Measurements from ENCODE around the gene GALR3. TPM values are rescaled to one million over a fixed set of nuclear protein-coding genes. Genes with fewer than 3 reads are reported as not detected.
A peak's percentile ranks its signal among the peaks of the same experiment; 100 is the strongest.

The GALR3 gene
- total RNA-seq, 1 experiment from 2014 or later, result not detected

- no peak for DNase-seq (ENCODE audit: low read depth)
Observed at GRCh38 chr22:37803195-37803638, 20.0 kb upstream of the GALR3 start.

- no peak for DNase-seq (ENCODE audit: low read depth)
Observed at GRCh38 chr22:37803639-37804351, 19.4 kb upstream of the GALR3 start.

GRCh38 chr22:37804352-37804880, 18.8 kb upstream of the GALR3 start:
- DNase-seq (ENCODE audit: low read depth), result no peak

DNA sequence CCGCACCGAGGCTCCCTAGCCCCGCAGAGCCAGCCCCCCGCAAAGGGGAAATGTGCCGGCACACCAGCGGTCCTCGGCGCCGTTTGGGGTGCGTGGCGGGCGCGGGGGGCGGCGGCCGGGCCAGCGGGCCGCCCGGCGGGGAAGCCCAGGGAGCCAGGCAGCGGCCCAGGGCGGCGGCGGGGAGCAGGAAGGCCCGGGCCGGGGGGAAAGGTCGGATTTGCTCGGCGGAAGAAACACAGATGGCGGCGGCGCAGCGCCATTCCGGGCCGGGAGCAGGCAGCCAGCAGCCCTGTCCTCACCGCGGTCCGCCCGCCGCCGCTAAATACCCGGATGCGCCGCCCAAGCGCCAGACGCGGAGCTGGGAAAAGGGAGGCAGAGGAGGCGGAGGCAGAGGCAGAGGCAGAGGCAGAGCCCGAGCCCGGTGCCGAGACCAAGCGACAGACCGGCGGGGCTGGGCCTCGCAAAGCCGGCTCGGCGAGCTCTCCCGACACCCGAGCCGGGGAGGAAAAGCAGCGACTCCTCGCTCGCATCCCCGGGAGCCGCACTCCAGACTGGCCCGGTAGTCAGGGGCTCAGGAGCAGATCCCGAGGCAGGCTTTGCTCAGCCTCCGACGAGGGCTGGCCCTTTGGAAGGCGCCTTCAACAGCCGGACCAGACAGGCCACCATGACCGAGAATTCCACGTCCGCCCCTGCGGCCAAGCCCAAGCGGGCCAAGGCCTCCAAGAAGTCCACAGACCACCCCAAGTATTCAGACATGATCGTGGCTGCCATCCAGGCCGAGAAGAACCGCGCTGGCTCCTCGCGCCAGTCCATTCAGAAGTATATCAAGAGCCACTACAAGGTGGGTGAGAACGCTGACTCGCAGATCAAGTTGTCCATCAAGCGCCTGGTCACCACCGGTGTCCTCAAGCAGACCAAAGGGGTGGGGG, 18.0 kb upstream of the GALR3 start:
- DNase-seq (ENCODE audit: low read depth), result peak; percentile 73

DNA sequence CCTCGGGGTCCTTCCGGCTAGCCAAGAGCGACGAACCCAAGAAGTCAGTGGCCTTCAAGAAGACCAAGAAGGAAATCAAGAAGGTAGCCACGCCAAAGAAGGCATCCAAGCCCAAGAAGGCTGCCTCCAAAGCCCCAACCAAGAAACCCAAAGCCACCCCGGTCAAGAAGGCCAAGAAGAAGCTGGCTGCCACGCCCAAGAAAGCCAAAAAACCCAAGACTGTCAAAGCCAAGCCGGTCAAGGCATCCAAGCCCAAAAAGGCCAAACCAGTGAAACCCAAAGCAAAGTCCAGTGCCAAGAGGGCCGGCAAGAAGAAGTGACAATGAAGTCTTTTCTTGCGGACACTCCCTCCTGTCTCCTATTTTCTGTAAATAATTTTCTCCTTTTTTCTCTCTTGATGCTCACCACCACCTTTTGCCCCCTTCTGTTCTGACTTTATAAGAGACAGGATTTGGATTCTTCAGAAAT, 17.3 kb upstream of the GALR3 start:
- DNase-seq (ENCODE audit: low read depth), result no peak

DNA sequence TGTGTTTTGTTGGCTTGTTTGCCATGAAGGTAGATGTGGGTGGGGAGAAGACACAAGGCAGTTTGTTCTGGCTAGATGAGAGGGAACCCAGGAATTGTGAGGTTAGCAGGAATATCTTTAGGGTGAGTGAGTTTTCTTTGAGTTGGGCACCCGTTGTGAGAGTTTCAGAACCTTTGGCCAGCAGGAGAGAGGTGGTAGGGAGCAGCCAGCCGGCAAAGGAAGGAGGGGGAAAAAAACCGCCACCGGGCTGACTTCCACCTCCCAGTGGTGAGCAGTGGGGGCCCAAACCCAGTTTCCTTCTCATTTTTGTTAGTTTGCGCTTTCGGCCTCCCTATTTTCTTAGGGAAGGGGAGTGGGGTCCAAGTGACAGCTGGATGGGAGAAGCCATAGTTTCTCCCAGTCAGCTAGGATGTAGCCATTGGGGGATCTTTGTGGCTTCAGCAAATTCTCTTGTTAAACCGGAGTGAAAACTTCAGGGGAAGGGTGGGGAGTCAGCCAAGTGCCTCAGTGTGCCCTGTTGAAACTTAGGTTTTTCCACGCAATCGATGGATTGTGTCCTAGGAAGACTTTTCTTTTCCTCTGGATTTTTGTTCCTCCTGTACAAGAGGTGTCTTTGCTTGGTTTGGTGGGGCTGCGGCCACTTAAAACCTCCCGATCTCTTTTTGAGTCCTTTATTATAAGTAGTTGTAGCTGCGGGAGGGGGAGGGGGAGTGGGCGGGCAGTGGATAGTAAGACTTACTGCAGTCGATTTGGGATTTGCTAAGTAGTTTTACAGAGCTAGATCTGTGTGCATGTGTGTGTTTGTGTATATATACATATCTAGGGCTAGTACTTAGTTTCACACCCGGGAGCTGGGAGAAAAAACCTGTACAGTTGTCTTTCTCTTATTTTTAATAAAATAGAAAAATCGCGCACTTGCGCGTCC, 16.5 kb upstream of the GALR3 start:
- peak; percentile 69 for DNase-seq (ENCODE audit: low read depth)

GRCh38 chr22:37807410-37808293, 15.5 kb upstream of the GALR3 start, which contains the start of gene GCAT:
Gene GCAT (plus strand): TSS chr22:37807934. CDS start chr22:37807968, 34 bp downstream.
- DNase-seq (ENCODE audit: low read depth), result peak; percentile 90

GRCh38 chr22:37808294-37808657, 14.9 kb upstream of the GALR3 start:
- DNase-seq (ENCODE audit: low read depth), result no peak

GRCh38 chr22:37809672-37810333, 13.4 kb upstream of the GALR3 start:
- DNase-seq (ENCODE audit: low read depth), result no peak

- DNase-seq (ENCODE audit: low read depth), result no peak
Observed at GRCh38 chr22:37811867-37812266, 11.3 kb upstream of the GALR3 start.

GRCh38 chr22:37812869-37813678, 10.1 kb upstream of the GALR3 start:
- no peak for DNase-seq (ENCODE audit: low read depth)

DNA sequence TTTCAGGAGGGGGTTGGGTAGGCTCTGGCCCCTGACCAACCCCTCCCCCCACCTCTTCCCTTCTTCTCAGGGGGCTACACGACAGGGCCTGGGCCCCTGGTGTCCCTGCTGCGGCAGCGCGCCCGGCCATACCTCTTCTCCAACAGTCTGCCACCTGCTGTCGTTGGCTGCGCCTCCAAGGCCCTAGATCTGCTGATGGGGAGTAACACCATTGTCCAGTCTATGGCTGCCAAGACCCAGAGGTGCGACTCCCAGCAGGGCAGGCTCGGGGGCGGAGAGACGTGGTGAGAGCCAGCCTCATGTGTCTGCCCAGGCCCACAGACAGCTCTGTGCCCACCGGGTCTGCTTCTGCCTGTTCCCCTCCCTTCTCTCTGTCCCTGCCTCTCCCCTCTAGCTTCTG, 7.6 kb upstream of the GALR3 start:
- no peak for DNase-seq (ENCODE audit: low read depth)

DNA sequence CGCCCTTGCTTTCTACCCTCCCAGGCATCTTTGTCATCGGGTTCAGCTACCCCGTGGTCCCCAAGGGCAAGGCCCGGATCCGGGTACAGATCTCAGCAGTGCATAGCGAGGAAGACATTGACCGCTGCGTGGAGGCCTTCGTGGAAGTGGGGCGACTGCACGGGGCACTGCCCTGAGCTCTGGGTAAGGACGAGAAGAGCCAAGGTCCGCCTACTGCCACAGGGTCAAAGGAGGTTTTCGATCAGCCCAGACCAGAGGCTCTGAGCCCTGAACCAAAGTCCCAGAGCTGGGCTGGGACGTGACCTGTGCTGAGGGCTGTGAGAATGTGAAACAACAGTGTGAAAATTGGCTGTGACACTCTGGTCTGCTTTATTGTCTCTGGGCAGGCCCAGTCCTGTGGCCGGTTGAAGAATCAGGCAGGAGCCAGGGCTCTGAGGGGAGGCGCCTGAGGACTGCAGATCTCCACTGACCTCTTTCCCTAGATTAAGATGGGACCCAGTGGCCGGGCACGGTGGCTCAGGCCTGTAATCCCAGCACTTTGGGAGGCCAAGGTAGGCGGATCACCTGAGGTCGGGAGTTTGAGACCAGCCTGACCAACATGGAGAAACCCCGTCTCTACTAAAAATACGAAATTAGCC, 6.5 kb upstream of the GALR3 start:
- no peak for DNase-seq (ENCODE audit: low read depth)

- peak; percentile 72 for DNase-seq (ENCODE audit: low read depth)
Observed at GRCh38 chr22:37817705-37818408, 5.3 kb upstream of the GALR3 start.

DNA sequence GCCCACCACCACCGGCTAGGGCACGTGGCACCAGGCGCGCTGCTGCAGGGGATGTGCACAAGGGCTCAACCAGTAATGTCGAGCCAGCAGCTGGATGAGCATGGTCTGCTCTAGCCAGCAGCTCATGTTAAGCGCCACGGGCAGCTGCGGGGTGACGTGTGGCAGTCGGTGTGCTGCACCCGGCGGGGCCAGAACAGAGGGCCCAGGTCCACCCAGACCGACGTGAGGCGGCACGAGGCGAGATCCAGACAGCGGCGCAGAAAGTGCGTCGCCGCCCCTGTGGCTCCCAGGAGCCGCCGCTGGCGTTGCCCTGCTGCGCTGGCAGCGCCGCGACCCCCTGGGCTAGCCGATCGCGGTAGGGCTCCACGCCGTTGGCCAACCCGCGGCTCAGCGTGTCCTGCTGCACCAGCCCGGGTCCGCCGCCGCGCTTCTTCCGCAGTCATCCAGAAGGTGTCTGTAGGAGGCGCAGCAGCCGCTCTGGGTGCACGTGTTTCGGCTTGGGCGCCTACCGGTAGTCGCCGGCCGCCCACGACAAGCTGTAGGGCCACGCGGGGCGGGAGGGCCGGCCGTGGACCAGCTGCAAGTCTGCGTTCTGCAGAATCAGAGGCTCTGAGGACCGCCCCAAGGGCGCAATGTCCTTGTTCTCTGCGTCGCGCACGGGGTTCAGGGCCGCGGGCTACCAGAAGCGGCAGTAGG, 4.6 kb upstream of the GALR3 start:
- DNase-seq (ENCODE audit: low read depth), result peak; percentile 33

DNA sequence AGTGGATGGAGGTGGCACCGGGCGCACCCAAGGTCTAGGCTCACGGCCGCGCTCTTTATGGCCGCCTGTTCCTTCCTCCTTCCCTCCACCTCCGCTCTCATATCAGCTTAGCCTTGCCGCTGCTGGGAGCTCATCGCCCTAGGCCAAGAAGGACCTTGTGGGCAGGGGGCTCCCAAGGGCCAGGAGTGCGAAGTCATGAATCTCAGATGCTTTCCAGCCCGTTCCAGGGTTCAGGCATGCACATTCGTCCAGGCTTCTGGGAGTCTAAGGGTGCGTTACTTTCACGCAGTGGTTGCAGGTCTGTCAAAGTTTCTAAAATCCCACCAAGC, 4.1 kb upstream of the GALR3 start:
- no peak for DNase-seq (ENCODE audit: low read depth)

DNA sequence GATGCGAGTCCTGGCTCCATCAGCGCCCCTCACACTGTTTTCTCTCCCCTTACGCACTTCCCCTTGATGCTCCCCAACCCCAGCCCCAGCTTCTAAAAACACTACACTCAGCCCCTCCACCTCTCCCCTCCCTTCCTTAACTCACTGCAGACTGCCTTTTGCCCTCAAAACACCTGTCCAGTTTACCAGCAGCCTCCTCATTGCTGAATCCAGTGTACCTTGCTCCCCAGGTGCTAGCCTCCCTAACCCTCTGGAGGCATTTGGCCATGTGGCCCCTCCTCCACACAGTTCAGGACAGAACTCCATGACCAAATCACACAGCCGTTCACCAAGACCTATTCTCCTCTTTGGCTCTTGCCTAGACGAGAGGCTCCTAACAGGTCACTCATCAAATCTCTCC, 2.8 kb upstream of the GALR3 start:
- DNase-seq (ENCODE audit: low read depth), result no peak
